ENCODE results near the gene PCSK6.

The PCSK6 gene

DNA sequence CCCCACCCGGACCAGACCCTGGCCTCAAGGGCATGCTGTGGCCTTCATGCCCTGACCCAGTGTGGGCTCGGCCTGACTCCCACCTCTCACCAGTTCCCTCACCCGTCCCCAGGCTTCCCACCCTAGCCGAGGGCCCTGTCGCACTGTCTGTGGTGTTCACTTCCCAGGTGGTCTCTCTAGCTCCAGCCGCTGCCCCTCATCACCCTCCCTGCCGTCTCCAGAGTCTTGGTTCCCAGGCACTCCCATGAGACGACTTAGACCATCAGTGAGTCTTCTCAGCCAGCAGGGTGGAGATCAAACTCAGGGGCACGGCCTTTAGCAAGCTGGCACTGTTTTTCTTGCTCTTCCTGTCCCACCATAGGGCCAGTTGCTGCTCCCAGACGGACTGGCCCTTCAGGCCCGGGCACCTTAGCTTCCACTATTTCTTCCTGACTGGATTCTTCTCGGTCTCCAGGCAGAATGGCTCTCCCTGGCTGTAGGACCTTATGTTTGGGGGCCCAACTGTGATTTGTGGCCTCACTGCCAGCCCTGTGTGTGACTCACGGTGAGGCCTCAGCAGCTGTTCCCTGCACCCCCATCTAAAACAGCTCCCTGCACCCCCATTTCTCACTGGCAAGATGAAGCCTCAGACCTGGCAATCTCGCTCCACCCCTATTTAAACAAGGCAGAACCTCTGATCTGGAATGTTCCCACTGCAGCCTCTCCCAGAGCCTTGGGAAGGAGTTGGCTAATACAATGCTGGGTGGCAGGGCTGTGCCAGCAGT lies 9.4 kb upstream of the PCSK6 start:
- DNase-seq: no peak

DNA sequence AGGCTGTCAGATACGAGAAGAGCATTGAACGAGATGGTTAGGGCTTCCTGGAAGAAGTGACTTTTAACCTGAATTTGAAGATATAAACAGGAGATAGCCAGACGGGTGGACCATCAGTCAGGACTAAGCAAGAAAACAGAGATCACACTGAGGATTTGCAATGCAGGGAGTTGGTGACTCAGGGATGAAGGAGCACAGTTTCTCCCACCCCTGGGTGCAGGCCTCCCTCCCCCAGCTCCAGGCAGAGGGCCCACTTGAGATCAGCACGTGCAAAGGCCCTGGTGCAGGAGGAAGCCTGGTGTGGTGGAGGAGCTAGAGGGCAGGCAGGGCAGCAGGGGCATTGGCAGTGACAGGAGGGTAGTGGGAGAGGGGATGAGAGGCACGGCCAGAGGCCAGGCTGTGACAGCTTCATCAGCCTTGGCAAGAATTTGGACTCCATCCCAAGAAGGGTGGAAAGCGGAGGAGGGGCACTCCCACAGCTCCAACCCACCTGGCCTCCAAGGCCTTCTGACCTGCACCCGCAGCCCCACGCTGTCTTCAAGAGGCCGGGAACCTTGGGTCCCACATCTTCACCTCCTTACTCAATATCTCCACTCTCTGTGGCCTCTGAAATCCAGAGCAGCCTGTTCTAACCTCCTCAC lies 8.7 kb upstream of the PCSK6 start:
- DNase-seq: no peak

DNA sequence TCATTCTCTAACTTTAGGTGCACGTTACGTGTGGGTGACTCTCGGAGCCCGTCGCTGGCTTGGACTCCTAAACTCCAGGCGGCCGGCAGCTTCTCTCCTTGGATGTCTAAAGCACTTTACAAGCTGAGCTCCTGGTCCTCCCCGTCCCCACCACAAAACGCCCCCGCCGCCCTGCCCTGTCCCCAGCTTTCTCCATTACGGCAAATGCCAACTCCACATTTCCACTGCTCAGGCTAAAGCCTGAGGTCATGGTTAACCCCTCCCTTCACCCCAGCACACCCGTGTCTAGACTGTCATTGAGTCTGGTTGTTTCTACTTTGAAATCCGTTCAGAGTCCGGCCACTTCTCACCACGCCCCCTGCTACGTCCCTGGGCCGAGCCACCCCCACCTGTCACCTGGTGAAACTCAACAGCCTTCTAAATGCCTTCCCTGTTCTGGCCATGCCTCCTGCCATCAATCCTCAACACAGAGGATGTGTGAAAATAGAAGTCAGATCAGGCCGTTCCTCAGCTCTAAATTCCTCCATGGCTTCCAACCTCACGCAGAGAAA lies 8.1 kb upstream of the PCSK6 start:
- no peak for DNase-seq

GRCh38 chr15:101497017-101497416 lies 7.5 kb upstream of the PCSK6 start:
- DNase-seq: no peak

DNA sequence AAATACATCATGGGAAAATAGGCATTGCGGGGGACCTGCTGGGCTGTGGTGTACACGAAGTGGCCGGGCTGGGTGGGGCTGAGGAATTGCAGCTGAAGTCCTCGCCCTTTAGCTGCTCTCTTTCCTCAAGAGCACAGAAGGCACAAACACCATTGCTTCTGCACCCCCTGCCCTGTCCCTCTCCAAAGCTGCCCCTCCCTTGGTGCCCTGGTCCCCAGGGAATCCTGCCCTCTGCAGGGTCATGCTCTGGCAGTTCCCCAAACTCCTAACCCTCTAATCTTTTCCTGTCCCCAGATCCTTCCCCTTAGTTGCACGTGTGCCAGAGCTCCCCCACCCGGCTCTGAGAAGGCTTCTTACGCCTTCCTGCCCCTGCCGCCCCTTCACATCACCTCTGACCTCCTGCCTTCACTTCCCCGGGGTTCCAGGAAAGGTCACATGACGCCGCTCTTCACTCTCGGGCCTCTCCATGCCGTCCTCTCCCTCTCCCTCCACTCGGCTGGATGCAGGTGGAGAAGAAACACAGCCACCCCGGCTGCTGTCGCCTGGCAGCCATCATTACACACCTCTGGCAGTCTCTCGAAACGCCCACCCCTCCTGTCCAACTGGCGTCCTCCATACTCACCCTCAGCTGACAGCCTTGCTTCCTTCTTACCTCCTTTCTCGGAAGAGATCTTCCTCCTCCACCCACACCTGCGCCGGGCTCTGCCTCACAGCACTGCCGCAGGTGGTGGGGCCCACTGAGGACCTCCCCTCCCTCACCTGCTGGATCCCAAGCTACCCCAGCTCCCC lies 6.9 kb upstream of the PCSK6 start:
- DNase-seq: no peak

- DNase-seq: no peak
Observed at GRCh38 chr15:101495334-101496197, 6.1 kb upstream of the PCSK6 start.

DNA sequence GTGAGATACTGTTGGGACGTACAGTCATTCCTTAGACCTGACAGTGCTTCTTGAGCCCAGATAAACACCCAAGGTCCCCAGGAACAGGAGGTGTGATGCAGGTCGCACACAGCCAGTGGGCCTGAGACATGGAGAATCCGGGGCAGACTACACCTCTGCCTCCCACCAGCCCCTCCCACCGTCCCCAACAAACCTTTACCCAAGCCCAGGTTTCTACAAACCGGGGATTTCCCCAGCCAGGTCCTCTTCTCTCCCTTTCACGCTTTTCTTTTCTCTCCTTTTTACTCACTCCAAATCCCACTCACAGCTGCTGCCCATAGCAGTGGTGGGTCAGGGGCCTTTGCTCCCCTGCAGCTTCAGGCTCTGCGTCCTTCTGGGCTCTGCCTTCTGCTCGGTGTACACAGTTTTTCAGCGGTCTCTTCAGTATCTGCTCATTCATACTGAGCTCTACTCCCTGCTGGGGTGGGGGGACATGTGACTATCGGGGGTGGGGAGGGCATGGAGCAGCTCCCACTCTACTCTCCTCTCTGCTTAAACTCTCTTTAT lies 4.8 kb upstream of the PCSK6 start:
- no peak for DNase-seq

GRCh38 chr15:101492766-101493692 lies 3.5 kb upstream of the PCSK6 start:
- DNase-seq: no peak

GRCh38 chr15:101491734-101492640 lies 2.5 kb upstream of the PCSK6 start:
- no peak for DNase-seq

DNA sequence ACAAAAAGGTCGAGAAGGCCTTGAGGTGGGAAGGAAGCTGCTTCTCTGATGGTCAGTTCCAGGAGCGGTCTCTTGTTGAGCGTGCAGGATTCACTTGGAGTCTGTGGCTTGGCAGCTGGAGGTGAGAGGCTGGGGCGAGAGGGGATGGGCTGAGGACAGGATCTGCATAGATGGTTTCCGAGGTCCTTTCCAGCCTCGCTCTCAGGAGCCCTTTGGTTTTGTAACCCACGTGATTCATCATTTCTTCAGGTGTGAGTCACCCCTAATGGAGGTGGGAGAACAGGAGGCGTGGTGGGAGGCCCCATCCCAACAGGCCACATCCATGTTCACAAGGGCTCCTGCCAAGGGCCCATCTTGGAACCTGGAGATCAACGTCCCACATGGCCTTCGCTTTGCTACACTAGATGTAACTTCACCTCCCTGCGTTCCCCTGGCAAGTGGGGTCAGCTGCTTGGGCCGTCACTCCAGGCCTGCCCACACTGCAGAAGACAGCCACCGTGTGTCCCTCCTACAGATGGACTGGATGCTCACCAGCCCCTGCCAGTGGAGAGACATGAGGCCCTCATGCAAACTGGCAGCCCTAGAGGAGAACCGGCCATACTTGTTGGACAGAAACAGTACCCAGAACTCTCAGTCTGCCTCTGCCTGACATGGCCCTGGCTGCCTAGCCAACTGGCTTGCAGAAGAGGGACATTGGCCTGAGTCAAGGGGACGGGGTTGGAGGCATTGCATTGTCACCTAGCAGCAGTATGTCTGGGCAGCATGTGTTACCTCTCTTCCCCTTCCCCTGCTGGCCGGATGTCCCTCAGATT lies 1.6 kb upstream of the PCSK6 start:
- no peak for DNase-seq

DNA sequence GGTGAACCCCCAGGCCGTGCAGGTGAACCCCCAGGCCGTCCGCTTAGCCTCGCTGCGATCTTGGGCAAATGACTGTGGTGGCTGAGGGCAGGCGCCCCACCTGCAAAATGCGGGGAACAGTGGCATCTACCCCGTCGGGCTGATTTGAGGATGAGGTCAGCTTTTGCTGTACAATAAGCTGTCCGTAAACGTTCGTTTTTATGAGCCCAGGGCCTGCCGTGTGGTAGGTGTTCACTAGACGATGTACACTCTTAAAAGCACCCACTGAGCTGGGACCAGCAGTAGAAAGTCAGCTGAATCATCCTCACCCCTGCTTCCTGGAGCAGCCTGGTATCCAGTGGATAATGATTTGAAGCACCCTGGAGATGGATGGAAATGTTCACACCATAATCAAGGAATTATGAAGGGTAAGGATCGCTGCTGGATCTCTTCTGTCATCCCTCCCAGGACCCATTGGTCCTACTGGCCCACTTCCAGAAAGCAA lies 943 bp upstream of the PCSK6 start:
- DNase-seq: no peak

- DNase-seq: no peak
Observed at GRCh38 chr15:101489237-101489598, 289 bp downstream of the PCSK6 start.

DNA sequence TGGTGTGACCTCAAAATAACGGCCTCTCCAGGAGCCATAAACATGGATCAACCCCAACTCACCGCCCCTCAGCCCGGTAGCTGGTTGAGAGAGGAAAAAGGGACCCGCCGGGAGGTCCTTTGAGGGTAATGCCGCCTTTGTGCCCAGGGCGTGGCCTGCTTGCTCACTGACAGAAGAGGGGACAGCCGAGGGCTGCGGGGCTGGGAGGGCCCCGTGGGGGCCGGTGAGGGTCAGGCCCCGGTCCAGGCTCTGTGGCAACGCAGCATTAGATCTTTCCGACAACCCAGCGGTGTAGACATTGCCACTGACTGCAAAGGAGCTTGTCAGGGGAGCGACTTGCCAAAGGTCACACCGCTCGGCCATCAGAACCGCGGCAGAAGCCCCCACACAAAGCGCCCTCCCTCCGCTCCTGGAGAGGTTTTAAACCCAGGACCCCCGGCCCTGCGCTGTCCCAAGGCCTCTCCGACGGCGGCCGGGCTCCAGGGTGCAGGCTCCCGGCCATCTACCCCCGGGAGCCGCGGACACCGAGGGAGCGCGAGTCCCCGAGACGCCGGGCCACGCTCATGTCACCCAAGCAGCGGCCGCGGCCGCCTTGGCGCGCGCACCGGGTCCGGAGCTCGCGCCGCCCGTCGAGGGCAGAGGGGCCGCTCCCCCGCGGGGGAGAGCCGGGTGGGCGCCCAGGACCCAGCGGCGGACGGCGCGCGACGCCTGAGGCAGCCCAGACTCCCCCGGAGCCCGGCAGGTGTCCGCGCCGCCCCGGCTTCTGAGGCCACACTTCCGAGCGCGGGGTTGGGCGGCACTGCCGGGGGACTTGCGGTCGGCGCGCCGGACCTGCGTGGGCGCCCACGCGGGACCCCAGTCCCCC lies 975 bp downstream of the PCSK6 start:
- DNase-seq: no peak

GRCh38 chr15:101486696-101487459 lies 2.6 kb downstream of the PCSK6 start:
- DNase-seq: no peak

DNA sequence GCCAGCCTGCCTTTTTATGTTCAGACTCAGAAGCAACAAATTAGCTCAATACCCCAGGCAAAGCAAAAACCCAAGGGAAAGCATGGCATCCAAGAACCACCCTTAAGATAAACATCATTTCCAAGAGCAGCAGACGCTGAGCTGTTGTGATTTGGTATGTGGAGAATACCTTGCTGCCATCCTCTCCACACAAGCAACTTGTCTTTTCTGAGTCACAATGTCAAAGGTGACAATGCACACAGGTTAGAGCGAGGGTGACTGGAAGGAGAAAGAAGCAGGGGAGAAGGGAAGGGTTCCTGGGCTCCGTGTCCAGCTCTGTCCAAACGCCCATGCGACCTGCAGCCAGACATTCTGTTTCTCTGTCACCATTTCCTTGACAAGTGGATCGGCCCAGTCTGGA lies 6.0 kb downstream of the PCSK6 start:
- no peak for DNase-seq

- DNase-seq: no peak
Observed at GRCh38 chr15:101482526-101483371, 6.8 kb downstream of the PCSK6 start.
